HepG2 (cell line): Measurements from ENCODE around the gene CDKN1C.

ENCODE experiments used
- RFX5 ChIP-seq: IDR thresholded peaks from 2 replicates; pipeline ENCODE4 v1.6.1; 2011; ENCODE audit warnings: low read depth, low read length, improper control_type of control experiment
- TARDBP ChIP-seq: sonication (generic); formaldehyde crosslinking; IDR thresholded peaks from 2 replicates; pipeline ENCODE4 v1.8.0; 2022; ENCODE audit warnings: mild to moderate bottlenecking, missing genetic modification reagents

DNA sequence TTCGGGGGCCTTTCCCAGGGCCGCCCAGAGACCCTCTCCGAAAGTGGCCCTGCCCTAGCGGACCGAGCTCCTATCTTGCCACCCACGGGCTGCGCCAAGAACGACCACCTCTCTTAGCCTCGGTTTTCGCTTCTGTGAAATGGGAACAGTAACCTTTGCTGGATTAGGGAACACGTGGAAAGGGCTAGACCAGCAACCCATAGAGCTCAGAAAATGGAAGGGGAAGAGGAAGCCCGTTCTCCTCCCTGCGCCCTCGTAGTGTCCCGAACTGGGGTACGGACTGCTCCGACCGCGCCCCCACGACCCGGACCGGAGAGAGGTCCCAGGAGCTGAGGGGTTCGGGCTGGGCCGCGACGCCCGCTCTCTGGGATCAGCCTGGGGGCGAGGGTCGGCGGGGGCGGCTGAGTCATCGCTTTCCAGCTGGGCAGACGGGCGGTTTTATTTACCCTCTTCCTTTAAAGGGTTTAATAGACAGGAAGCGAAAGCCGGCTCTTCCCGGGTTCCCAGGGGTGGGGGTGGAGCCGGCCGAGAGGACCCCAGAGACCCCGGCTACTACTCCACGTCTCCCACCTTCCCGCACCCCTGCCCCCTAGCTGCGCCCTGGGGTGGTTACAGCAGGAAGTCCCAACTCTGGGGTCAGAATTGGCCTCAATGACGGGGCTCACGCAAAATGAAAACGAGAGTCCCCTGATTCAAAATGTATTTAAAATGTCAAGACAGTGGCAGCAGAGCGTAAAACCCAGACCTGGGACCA is 44.6 kb upstream of the CDKN1C start:
- TF ChIP-seq RFX5 (no peak), TARDBP (no peak)
